Glomerular visceral epithelial cell (primary cell): ENCODE results near the gene GPR108.

Experiments used
- DNase-seq: peaks from one replicate; pipeline ENCODE4 v3.0.0-alpha.2; 2016; ENCODE audit errors: extremely low spot score

The GPR108 gene

DNA sequence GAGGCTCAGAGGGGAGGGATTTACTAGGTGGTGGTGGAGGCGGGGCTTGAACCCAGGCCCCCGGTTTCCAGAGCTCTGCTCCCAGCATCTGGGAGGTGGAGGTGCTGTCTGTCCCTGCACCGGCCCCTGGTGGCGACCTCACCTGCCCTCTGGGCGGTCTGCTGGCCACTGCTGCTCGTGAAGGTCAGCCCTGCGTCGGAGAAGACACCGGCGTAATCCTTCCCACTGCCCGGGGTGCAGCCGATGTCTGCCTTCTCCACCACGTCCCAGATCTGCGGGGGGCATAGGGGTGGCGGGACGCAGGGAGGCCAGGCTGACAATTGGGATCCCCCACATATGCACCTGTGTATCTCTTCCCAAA, 29.7 kb downstream of the GPR108 start:
- no peak for DNase-seq

GRCh38 chr19:6707011-6707657, 30.2 kb downstream of the GPR108 start:
- no peak for DNase-seq

DNA sequence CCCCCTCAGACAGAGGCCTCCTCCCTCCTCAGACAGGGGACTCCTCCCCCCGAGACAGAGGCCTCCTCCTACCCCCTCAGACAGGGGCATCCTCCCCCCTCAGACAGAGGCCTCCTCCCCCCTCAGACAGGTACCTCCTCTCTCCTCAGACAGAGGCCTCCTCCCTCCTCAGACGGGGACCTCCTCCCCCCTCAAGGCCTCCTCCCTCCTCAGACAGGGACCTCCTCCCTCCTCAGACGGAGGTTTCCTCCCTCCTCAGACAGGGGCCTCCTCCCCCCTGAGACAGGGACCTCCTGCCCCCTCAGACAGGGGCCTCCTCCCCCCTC, 30.8 kb downstream of the GPR108 start:
- no peak for DNase-seq

GRCh38 chr19:6705931-6706632, 31.3 kb downstream of the GPR108 start:
- DNase-seq = no peak

GRCh38 chr19:6700586-6701316, 36.6 kb downstream of the GPR108 start:
- DNase-seq = no peak

GRCh38 chr19:6699935-6700334, 37.4 kb downstream of the GPR108 start:
- DNase-seq = no peak

- no peak for DNase-seq
These were observed 40.1 kb downstream of the GPR108 start for GRCh38 chr19:6697291-6697690.

GRCh38 chr19:6696239-6696820, 41.0 kb downstream of the GPR108 start:
- no peak for DNase-seq

- no peak for DNase-seq
These were observed 43.1 kb downstream of the GPR108 start for GRCh38 chr19:6694147-6694815.

GRCh38 chr19:6693681-6694080, 43.7 kb downstream of the GPR108 start:
- DNase-seq = no peak

DNA sequence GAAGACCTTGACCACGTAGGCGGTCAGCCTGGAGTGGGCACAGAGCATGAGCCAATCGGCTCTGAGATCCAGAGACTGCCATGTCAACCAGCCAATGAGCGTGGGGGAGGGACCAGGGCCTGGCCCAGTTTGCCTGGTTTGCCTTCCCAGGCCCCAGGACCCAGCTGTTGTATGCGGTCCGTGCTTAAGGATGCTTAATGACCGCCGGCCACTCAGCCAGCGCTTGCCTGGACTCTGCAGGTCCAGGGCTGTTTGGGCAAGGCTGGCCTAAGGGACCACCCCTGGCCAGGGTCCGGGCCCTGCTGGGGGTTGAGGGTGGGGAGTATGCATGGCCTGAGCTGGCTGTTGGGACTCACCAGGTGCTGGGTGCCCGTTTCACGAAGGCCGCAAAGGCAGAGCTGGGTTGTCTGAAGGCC, 44.3 kb downstream of the GPR108 start:
- no peak for DNase-seq

- no peak for DNase-seq
These were observed 45.4 kb downstream of the GPR108 start for GRCh38 chr19:6692027-6692426.

- DNase-seq = no peak
These were observed 46.0 kb downstream of the GPR108 start for GRCh38 chr19:6691342-6691741.

DNA sequence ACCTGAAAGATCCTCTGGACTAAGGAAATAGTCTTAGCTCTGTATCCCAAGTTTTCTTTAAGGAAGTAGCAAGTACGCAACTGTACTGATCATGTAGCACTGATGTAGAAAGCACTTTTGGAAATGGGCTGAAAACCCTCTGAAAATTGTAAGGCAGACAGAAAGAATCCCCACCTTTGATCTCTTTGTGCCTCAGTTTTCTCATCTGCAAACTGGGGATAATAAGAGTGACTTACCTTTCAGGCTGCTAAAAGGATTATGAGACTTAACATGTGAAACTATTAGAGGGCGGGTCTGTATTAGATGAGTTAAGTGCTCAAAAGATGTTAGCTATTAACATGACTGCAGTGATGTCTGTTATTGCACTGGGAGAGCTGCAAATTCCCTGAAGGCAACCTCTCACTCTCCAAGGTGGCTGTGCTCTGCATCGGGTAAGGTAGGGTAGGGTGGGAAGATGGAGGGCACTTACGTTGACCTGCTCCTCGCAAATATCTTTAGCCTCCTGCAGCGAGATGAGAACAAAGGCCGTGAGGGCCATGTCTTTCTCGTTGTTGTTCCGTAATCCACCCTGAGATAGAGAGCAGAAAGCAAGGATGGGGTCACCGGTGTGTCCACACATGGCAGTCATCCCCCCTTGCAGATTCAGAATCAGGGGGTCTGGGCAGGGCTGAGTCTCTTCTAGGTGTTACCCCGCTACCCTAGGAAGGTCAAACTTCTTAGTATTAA, 47.1 kb downstream of the GPR108 start:
- no peak for DNase-seq

- no peak for DNase-seq
These were observed 50.3 kb downstream of the GPR108 start for GRCh38 chr19:6687114-6687513.

GRCh38 chr19:6686628-6686975, 50.8 kb downstream of the GPR108 start:
- no peak for DNase-seq

DNA sequence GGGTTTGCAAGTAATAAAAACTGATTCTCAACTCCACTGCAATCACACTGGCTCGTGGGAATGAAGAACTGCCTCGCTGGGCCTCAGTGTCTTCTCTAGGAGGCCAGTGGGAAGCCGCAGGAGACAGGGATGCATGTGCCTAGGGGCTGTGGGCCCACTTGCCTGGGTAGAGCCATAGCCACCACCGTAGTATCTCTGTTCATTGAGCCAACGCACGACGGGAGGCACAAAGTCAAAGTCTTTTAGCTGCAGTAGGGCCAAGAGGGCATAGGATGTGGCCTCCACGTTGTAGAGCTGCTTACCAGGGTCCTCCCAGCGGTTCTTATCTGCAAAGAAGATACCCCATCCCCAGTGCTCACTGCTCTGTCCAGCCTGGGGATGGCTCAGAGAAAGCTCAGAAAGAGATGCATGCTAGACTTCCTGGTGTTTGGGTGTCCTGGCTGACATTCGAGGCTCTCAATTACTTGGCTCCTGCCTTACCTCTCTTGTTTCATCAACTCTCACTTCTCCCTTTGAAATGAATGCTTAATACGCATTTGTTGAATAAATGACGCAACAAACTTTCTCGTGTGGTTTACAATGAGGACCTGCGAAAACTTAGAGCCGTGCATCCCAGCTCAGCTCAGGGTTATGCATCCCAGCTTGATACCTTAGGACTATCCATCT, 51.3 kb downstream of the GPR108 start:
- DNase-seq = no peak

- DNase-seq = no peak
These were observed 51.9 kb downstream of the GPR108 start for GRCh38 chr19:6685482-6685881.

GRCh38 chr19:6683971-6684370, 53.4 kb downstream of the GPR108 start:
- DNase-seq = no peak

DNA sequence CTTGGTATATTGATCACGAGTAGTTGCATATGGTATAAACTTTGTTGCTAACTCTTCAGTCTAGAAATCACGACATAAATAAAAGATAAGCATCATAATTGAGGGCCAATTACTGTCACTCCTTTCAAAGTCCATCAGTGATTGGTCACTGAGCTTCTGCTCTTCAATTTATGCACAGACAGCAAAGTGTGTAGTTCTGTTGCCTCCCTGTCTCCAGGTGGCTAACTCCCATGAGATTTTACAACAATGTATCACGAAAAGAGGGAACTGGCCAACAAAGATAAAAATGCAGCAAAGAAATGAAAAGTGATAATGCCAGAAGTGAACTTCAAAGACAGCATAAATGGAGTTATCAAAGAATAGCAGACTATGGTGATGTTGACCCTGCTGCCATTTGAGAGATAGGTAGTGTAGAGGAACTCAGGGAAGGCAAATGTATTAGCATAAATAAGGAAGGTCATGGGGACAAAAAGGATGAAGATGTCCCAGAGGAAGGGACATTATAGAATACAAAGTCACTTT, 54.7 kb downstream of the GPR108 start:
- no peak for DNase-seq

- no peak for DNase-seq
These were observed 57.2 kb downstream of the GPR108 start for GRCh38 chr19:6680141-6680540.
